NCI-H187 treated with DMSO at 0.1 percent for 48 hours (cell line): ENCODE results near the gene MED22.
"Not testable (repeated sequence)": the region's sequence is repeated elsewhere in the genome, so short reads cannot be mapped to it uniquely, and the experiment has no call there.

Experiments
- DNase-seq: peaks from one replicate; lab custom pipeline; 2025; lab: John Stamatoyannopoulos, UW

Gene MED22

GRCh38 chr9:133334888-133335287, 13.0 kb downstream of the MED22 start:
- not testable (repeated sequence) for DNase-seq

GRCh38 chr9:133334161-133334560, 13.8 kb downstream of the MED22 start:
- DNase-seq: no peak

GRCh38 chr9:133333566-133333965, 14.4 kb downstream of the MED22 start:
- no peak for DNase-seq

GRCh38 chr9:133333011-133333410, 14.9 kb downstream of the MED22 start:
- no peak for DNase-seq

GRCh38 chr9:133332381-133332730, 15.6 kb downstream of the MED22 start:
- DNase-seq: no peak

GRCh38 chr9:133331641-133332380, 16.1 kb downstream of the MED22 start:
- DNase-seq: no peak

GRCh38 chr9:133331221-133331620, 16.7 kb downstream of the MED22 start:
- no peak for DNase-seq

- DNase-seq: not testable (repeated sequence)
Observed at GRCh38 chr9:133329306-133330156, 18.4 kb downstream of the MED22 start.

- no peak for DNase-seq
Observed at GRCh38 chr9:133327834-133328484, 20.0 kb downstream of the MED22 start.

GRCh38 chr9:133327021-133327420, 20.9 kb downstream of the MED22 start:
- DNase-seq: not testable (repeated sequence)

GRCh38 chr9:133323991-133324703, 23.8 kb downstream of the MED22 start:
- DNase-seq: no peak

- DNase-seq: no peak
Observed at GRCh38 chr9:133323211-133323610, 24.7 kb downstream of the MED22 start.

- DNase-seq: no peak
Observed at GRCh38 chr9:133322701-133323100, 25.2 kb downstream of the MED22 start.

- DNase-seq: no peak
Observed at GRCh38 chr9:133321411-133321935, 26.5 kb downstream of the MED22 start.

GRCh38 chr9:133320421-133320881, 27.5 kb downstream of the MED22 start:
- no peak for DNase-seq

GRCh38 chr9:133317551-133317950, 30.4 kb downstream of the MED22 start:
- DNase-seq: not testable (repeated sequence)

- no peak for DNase-seq
Observed at GRCh38 chr9:133315997-133316396, 31.9 kb downstream of the MED22 start.

GRCh38 chr9:133309608-133310007, 38.3 kb downstream of the MED22 start:
- DNase-seq: no peak

GRCh38 chr9:133307301-133307700, 40.6 kb downstream of the MED22 start:
- DNase-seq: no peak

- DNase-seq: no peak
Observed at GRCh38 chr9:133306242-133307204, 41.4 kb downstream of the MED22 start.

GRCh38 chr9:133305731-133306130, 42.2 kb downstream of the MED22 start:
- DNase-seq: no peak
